ENCODE data around the gene MIER2.
"Not testable (repeated sequence)": the region's sequence is repeated elsewhere in the genome, so short reads cannot be mapped to it uniquely, and the experiment has no call there.

MIER2 gene

GRCh38 chr19:344625-345319 lies at the start of gene MIER2:
Gene MIER2 (minus strand): TSS chr19:344796. CDS start chr19:344782, 14 bp downstream.
- DNase-seq = peak; percentile 47 to 73

GRCh38 chr19:393560-393959 lies 49.0 kb upstream of the MIER2 start:
- DNase-seq = not testable (repeated sequence)

- DNase-seq = no peak
Observed at GRCh38 chr19:392375-392970, 47.9 kb upstream of the MIER2 start.

GRCh38 chr19:391726-392374 lies 47.3 kb upstream of the MIER2 start:
- no peak for DNase-seq

- DNase-seq = no peak
Observed at GRCh38 chr19:391207-391557, 46.6 kb upstream of the MIER2 start.

GRCh38 chr19:390386-391206 lies 46.0 kb upstream of the MIER2 start:
- DNase-seq = peak in 1 of 2 experiments; percentile 58

GRCh38 chr19:389935-390289 lies 45.3 kb upstream of the MIER2 start:
- no peak for DNase-seq

- DNase-seq = no peak
Observed at GRCh38 chr19:389255-389934, 44.8 kb upstream of the MIER2 start.

- no peak for DNase-seq
Observed at GRCh38 chr19:388691-389090, 44.1 kb upstream of the MIER2 start.

- no peak for DNase-seq
Observed at GRCh38 chr19:387777-388176, 43.2 kb upstream of the MIER2 start.

- peak; percentile 32 to 66 for DNase-seq
Observed at GRCh38 chr19:386632-387301, 42.2 kb upstream of the MIER2 start.

- not testable (repeated sequence) for DNase-seq
Observed at GRCh38 chr19:386189-386588, 41.6 kb upstream of the MIER2 start.

GRCh38 chr19:384799-385169 lies 40.2 kb upstream of the MIER2 start:
- no peak for DNase-seq

GRCh38 chr19:383922-384798 lies 39.6 kb upstream of the MIER2 start:
- DNase-seq = no peak

GRCh38 chr19:383040-383439 lies 38.4 kb upstream of the MIER2 start:
- no peak for DNase-seq

- peak in 1 of 2 experiments; percentile 52 for DNase-seq
Observed at GRCh38 chr19:382578-382977, 38.0 kb upstream of the MIER2 start.

GRCh38 chr19:381901-382300 lies 37.3 kb upstream of the MIER2 start:
- peak in 1 of 2 experiments; percentile 34 for DNase-seq

GRCh38 chr19:380618-381219 lies 36.1 kb upstream of the MIER2 start:
- DNase-seq = not testable (repeated sequence)

GRCh38 chr19:379796-380195 lies 35.2 kb upstream of the MIER2 start:
- DNase-seq = no peak

- DNase-seq = no peak
Observed at GRCh38 chr19:378706-379105, 34.1 kb upstream of the MIER2 start.

All from NCI-H524 (cell line).